OCI-LY1 (cell line): ENCODE measurements around the gene NCOR2.

ENCODE experiments used
- H2AFZ ChIP-seq: fragments of 200-600 bp; sonication (generic), shearing (Covaris generic); 2 replicates; pipeline ENCODE4 v1.6.0; 2014; ENCODE audit warnings: antibody characterized with exemption, mild to moderate bottlenecking, low read length
- H3F3A ChIP-seq: fragments of 200-600 bp; sonication (generic), shearing (Covaris generic); 2 replicates; pipeline ENCODE4 v1.6.0; 2014; ENCODE audit warnings: mild to moderate bottlenecking, antibody characterized with exemption, low read length, moderate library complexity; ENCODE audit not compliant: insufficient read depth
- H3K27ac ChIP-seq: fragments of 200-600 bp; sonication (generic); 2 replicates; pipeline ENCODE4 v1.5.1; 2014; ENCODE audit warnings: low read length, mixed run types, mild to moderate bottlenecking, low read depth; ENCODE audit not compliant: poor library complexity, severe bottlenecking
- H3K27me3 ChIP-seq: fragments of 200-600 bp; sonication (generic); 2 replicates; pipeline ENCODE4 v1.6.0; 2014; ENCODE audit warnings: antibody characterized with exemption, mild to moderate bottlenecking, low read length, moderate library complexity; ENCODE audit not compliant: insufficient read depth
- H3K36me3 ChIP-seq: fragments of 200-600 bp; sonication (generic); 2 replicates; pipeline ENCODE4 v1.6.1; 2014; ENCODE audit warnings: mild to moderate bottlenecking, antibody characterized with exemption, low read length, moderate library complexity, mixed read lengths; ENCODE audit not compliant: insufficient read depth
- H3K4me1 ChIP-seq: fragments of 200-600 bp; sonication (generic); 2 replicates; pipeline ENCODE4 v1.5.1; 2014; ENCODE audit warnings: mild to moderate bottlenecking, low read length, moderate library complexity; ENCODE audit not compliant: insufficient read depth, severe bottlenecking
- H3K4me2 ChIP-seq: fragments of 200-600 bp; sonication (generic), shearing (Covaris generic); 2 replicates; pipeline ENCODE4 v1.6.1; 2014; ENCODE audit warnings: low read length
- H3K4me3 ChIP-seq: fragments of 200-600 bp; sonication (generic); 2 replicates; pipeline ENCODE4 v1.5.1; 2014; ENCODE audit warnings: low read length, low read depth, mild to moderate bottlenecking, mixed read lengths; ENCODE audit not compliant: poor library complexity, severe bottlenecking
- H3K79me2 ChIP-seq: fragments of 200-600 bp; shearing (Covaris generic); 2 replicates; pipeline ENCODE4 v1.6.1; 2016; ENCODE audit warnings: mixed run types, low read length, mixed read lengths; ENCODE audit not compliant: insufficient read depth
- H3K9ac ChIP-seq: fragments of 200-600 bp; sonication (generic), shearing (Covaris generic); 2 replicates; pipeline ENCODE4 v1.6.1; 2014; ENCODE audit warnings: mild to moderate bottlenecking, low read length, mixed read lengths
- H3K9me2 ChIP-seq: fragments of 200-600 bp; sonication (generic), shearing (Covaris generic); 2 replicates; pipeline ENCODE4 v1.6.1; 2014; ENCODE audit warnings: low read depth, mild to moderate bottlenecking, low read length, mixed read lengths
- H3K9me3 ChIP-seq: fragments of 200-600 bp; shearing (Covaris generic); 2 replicates; pipeline ENCODE4 v1.6.1; 2014; ENCODE audit warnings: low read length, mixed read lengths
- H4K20me1 ChIP-seq: fragments of 200-600 bp; sonication (generic), shearing (Covaris generic); 2 replicates; pipeline ENCODE4 v1.6.0; 2016; ENCODE audit warnings: mild to moderate bottlenecking, low read length; ENCODE audit not compliant: insufficient read depth
- EZH2 ChIP-seq: fragments of 200-600 bp; sonication (generic), shearing (Covaris generic); IDR thresholded peaks from 2 replicates; pipeline ENCODE4 v1.8.0; 2017; ENCODE audit warnings: borderline replicate concordance, mixed run types, mild to moderate bottlenecking, antibody characterized with exemption, low read length, moderate library complexity, mixed read lengths
- TF ChIP-seq, protein P1 (sequence below): fragments of 200-600 bp; sonication (generic), shearing (Covaris generic); IDR thresholded peaks from 2 replicates; pipeline ENCODE4 v1.5.1; 2017; ENCODE audit warnings: mild to moderate bottlenecking, antibody characterized with exemption, low read length, moderate library complexity, mixed read lengths

Gene NCOR2

DNA sequence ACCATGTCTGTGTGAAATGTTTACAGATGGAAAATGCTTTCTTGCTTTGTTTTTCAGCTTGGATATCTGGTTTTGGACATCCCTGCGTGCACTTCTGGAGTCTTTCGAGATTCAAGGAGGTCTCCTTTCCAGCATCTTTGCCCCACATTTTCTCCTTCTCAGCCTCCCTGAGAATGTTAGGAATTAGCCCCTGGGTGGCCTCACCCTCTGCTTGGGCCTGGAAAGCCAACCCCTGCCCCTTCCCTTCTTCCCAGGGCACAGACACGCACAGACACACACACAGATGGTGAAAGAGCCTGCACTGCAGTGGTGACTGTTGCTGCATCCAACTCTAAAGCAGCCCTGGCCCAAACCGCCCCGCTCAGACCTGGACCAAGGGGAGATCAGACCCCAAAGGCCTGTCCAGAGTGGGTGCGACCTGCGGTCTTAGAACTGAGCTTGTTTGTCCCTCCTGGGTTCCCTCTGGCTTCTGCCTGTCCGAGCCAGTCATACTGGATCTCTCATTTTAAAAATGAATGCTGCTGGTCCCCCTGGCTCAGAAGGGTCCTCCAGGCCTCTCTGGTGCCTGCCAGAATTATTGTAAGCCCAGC, 8.7 kb upstream of the NCOR2 start:
- no peaks in the 10 kb centered on the region for H4K20me1 ChIP-seq
- TF ChIP-seq EZH2: no peak
- TF ChIP-seq, protein P1, sequence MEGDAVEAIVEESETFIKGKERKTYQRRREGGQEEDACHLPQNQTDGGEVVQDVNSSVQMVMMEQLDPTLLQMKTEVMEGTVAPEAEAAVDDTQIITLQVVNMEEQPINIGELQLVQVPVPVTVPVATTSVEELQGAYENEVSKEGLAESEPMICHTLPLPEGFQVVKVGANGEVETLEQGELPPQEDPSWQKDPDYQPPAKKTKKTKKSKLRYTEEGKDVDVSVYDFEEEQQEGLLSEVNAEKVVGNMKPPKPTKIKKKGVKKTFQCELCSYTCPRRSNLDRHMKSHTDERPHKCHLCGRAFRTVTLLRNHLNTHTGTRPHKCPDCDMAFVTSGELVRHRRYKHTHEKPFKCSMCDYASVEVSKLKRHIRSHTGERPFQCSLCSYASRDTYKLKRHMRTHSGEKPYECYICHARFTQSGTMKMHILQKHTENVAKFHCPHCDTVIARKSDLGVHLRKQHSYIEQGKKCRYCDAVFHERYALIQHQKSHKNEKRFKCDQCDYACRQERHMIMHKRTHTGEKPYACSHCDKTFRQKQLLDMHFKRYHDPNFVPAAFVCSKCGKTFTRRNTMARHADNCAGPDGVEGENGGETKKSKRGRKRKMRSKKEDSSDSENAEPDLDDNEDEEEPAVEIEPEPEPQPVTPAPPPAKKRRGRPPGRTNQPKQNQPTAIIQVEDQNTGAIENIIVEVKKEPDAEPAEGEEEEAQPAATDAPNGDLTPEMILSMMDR: no peak
- no peak overlapping the region for H3K4me2 ChIP-seq
- no peaks in the 10 kb centered on the region for H3K79me2 ChIP-seq
- no peaks in the 10 kb centered on the region for H3K9me2 ChIP-seq
- H3F3A ChIP-seq: no peaks in the 10 kb centered on the region
- H3K4me1 ChIP-seq: no peaks in the 10 kb centered on the region
- H3K4me3 ChIP-seq: no peak overlapping the region
- 0 out of 2 replicates have a peak, but pooled peaks cover 5% of the 10 kb centered on the region for H3K9me3 ChIP-seq
- no peak overlapping the region for H3K9ac ChIP-seq
- peaks cover 6% of the 10 kb centered on the region; the same call in 1 of the 2 replicates for H3K27me3 ChIP-seq
- H2AFZ ChIP-seq: no peak overlapping the region
- no peak overlapping the region for H3K27ac ChIP-seq
- H3K36me3 ChIP-seq: no peaks in the 10 kb centered on the region

DNA sequence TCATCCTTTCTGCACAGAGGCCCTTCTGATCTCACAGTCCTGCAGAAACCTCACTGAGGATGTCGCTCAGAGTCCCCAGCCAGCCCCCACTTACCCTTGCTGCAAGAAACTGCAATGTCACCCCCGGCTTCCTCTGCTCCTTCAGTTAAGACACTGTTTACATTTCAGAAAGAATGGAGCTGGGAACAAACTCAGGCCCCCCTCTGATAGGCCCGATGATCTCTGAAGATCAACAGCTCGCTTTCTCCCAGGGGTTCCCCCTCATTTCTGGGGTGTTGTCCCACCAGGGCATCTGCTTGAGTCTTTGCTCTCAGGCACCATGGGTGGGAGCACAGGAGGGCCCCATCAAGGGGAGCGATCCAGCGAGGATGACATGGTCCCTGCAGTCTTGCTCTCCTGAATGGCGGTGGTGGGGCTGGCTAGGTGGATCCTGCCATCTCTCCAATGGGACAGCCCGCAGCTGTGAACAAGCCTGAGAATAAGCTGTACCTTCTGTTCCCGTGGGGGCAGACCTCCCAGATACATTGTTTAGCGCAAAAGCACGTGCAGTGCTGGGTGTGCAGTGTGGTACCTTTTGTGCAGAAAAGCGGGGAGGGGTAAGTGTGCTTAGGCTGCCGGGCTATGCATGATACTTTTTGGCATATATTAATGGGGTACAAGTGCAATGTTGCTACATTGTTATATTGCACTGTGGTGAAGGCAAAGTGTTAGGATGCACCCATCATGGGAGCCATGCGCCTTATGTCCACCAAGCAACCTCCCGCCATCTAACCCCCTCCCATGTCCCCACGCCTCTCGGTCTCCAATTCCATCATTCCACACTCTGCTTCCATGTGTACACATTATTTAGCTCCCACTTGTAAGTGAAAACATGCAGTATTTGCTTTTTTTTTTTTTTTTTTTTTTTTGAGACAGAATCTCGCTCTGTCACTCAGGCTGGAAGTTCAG, 6.7 kb upstream of the NCOR2 start:
- Histone ChIP-seq H3K27me3 (peaks cover 8% of the 10 kb centered on the region; the same call in 1 of the 2 replicates), H3K4me1 (no peaks in the 10 kb centered on the region), H3K27ac (no peak overlapping the region), H3K9ac (no peak overlapping the region), H3K36me3 (no peaks in the 10 kb centered on the region), H3K4me3 (no peak overlapping the region), H2AFZ (no peak overlapping the region), H4K20me1 (no peaks in the 10 kb centered on the region), H3K4me2 (no peak overlapping the region), H3K9me2 (no peaks in the 10 kb centered on the region), H3F3A (no peaks in the 10 kb centered on the region), H3K79me2 (no peaks in the 10 kb centered on the region), H3K9me3 (0 out of 2 replicates have a peak, but pooled peaks cover 5% of the 10 kb centered on the region)
- TF ChIP-seq, protein P1: no peak
- no peak for TF ChIP-seq EZH2

GRCh38 chr12:124571556-124571955, 4.1 kb upstream of the NCOR2 start:
- no peak overlapping the region for H3K9ac ChIP-seq
- H3F3A ChIP-seq: no peaks in the 10 kb centered on the region
- H3K79me2 ChIP-seq: no peaks in the 10 kb centered on the region
- H3K36me3 ChIP-seq: no peaks in the 10 kb centered on the region
- no peak overlapping the region for H2AFZ ChIP-seq
- H3K27me3 ChIP-seq: peaks cover 8% of the 10 kb centered on the region; the same call in 1 of the 2 replicates
- TF ChIP-seq, protein P1: no peak
- no peak for TF ChIP-seq EZH2
- H3K9me3 ChIP-seq: no peaks in the 10 kb centered on the region
- H3K4me2 ChIP-seq: no peak overlapping the region
- no peaks in the 10 kb centered on the region for H4K20me1 ChIP-seq
- H3K27ac ChIP-seq: no peak overlapping the region
- peaks cover 6% of the 10 kb centered on the region for H3K4me1 ChIP-seq
- H3K9me2 ChIP-seq: no peaks in the 10 kb centered on the region
- H3K4me3 ChIP-seq: no peak overlapping the region
